ENCODE data around the gene ZBTB44.
"Not testable (repeated sequence)": the region's sequence is repeated elsewhere in the genome, so short reads cannot be mapped to it uniquely, and the experiment has no call there.

The ZBTB44 gene

DNA sequence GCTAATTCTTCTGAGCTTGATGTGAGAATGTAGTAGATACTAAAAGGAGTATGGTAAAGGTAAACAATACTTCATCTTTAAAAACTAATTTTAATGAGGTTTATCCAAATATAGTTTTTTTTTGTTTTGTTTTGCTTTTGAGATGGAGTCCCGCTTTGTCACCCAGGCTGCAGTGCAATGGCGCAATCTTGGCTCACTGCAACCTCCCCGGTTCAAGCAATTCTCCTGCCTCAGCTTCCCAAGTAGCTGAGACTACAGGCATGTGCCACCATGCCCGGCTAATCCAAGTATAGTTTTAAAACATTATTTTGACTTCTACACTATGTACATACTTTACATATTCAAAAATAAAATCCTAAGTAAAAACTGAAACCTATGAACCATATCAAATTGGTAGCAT lies 4.1 kb downstream of the ZBTB44 start:
- DNase-seq: no peak

DNA sequence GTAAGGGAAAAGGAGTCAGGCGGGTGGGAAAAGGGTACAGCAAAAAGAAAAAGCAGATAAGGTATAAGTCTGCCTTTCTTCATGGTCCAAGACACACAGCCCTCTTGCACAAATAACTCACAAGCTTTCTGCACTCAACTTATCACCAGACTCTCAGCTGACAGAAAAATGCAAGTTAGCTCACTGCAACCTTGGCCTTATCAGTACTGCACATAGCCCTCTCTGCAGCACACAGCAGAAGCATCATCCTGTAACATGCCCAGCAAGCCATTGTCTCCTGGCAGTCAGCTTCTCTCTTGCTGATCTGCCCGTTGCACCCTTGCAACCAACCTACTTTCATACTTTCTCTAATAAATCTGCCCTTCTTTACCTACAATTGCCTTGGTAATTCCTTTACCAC lies 5.8 kb downstream of the ZBTB44 start:
- no peak for DNase-seq

DNA sequence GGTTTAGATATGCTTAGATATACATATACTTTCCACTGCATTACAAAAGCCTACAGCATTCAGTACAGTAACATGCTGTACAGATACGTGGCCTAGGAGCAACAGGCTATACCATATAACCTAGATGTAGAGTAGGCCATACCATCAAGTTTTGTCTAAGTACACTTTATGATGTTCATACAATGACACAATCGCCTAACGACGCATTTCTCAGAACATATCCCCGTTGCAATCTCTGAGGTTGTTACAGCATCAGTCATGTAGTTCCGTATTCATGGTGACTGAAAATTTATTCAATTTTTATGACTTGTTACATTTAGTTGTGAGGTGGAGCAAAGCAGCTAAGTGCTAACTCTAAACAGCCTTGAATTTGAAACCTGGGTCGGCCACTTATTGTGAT lies 6.7 kb downstream of the ZBTB44 start:
- DNase-seq: no peak

DNA sequence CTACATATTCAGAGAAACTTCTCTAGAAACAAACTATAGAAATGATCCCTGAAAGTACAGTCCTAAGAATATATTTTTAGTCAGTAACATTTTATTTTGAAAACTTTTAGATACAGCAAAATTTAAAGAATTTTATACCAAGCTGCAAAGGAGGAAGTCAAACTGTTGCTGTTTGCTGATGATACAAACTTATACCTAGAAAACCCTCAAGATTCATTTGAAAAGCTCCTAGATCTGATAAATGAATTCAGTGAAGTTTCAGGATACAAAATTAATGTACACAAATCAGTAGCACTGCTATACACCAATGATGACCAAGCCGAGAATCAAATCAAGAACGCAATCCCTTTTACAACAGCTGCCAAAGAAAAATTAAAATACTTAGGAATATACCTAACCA lies 10.1 kb downstream of the ZBTB44 start:
- no peak for DNase-seq

DNA sequence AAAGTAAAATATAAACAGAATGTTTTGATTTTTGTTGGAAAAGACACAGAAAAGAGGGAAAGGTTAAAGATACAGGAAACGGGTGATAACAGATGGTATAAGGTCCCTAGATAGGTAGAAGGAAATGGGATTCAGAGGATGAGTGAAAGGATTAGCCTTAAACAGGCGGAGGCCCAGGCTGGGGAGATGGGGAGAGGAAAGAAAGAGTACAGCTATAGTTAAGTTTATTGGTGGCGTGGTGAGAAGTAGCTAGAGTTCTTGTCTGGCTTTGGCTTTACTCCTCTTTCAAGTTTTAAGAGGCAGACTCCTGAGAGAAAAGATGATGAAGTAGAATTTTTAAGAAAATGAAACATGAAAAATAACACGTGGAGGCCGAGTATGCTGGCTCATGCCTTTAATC lies 13.7 kb downstream of the ZBTB44 start:
- no peak for DNase-seq

DNA sequence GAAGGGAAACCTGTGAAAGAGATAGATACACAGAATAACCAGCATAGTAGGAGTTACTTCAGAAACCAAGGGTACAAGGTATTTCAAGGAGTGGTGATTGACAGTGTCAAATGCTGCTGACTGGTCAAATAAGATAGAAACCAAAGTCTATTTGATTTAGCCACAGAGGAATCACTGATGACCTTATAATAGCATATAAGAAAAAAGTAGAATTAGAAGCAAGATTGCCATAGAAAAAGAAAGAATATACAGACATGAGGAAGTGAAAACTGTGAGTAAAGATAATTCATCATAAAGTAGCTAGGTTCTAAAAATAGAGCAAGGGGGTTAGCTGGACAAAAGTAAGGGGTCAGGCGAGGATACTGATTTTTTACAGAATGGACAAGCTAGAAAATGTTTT lies 14.2 kb downstream of the ZBTB44 start:
- DNase-seq: no peak

DNA sequence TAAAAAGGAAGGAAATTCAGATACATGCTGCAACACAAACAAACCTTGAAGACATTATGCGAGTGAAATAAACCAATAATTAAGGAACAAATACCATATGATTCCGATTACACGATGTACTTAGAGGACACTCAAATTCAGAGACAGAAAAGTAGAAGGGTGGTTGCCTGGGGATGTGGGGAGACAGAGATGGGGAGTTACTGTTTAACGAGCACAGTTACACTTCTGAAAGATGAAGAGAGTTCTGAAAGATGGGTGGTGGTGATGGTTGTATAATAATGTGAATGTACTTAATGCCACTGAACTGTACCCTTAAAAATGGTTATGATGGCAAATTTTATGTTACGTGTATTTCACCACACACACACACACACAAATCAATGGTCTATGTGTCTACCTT lies 14.7 kb downstream of the ZBTB44 start:
- DNase-seq: no peak

DNA sequence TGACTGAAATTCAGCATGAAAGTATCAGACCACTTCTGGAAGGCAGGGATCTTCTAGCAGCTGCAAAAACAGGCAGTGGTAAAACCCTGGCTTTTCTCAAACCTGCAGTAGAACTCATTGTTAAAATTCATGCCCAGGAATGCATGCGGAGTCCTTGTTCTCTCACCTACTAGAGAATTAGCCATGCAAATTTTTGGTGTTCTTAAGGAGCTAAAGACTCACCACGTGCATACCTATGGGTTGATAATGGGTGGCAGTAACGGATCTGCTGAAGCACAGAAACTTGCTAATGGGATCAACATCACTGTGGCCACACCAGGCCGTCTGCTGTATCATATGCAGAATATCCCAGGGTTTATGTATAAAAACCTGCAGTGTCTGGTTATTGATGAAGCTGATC lies 19.1 kb downstream of the ZBTB44 start:
- no peak for DNase-seq

DNA sequence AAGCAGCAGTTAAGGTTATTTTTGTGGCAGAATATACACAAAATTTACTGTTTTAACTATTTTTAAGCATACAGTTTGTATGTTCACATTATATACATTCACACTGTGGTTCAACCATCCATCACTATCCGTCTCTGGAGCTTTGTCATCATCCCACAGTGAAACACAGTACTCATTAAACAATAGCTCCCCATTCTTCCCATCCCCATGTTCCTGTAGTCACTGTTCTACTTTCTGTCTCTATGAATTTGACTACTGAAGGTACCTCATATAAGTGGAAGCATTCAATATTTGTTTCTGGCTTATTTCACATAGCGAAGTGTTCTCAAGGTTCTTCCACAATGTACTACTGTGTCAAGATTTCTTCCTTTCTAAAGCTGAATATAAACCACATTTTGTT lies 32.6 kb downstream of the ZBTB44 start:
- DNase-seq: no peak

DNA sequence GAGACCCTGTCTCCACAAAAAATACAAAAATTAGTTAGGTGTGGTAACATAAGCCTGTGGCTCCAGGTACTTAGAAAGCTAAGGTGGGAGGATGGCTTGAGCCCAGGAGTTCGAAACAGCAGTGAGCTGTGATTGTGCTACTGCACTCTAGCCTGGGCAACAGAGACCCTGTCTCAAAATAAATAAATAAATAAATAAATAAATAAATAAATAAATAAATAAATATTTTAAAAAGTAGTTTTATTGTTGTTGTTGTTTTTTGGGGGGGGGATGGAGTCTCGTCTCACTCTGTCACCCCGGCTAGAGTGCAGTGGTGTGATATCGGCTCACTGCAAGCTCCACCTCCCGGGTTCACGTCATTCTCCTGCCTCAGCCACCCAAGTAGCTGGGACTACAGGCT lies 33.4 kb downstream of the ZBTB44 start:
- DNase-seq: not testable (repeated sequence)

DNA sequence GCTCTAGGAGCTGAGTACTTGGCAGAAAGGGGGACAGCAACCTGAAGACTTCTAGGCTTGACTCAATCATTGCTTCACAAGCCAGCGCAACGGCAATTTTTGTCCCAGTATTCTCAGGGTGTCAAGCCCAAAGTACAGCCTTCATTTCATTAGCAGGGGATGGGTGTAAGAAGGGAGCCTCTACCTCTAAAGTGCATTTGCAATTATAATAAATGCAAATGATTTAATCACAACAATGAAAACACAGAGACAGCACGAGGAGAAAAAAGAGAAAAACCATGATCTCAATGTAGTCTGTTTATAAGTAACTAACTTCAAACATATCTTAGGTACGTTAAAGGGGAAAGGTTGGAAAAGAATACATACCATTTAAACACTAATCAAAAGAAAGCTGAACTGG lies 34.7 kb downstream of the ZBTB44 start:
- DNase-seq: no peak

DNA sequence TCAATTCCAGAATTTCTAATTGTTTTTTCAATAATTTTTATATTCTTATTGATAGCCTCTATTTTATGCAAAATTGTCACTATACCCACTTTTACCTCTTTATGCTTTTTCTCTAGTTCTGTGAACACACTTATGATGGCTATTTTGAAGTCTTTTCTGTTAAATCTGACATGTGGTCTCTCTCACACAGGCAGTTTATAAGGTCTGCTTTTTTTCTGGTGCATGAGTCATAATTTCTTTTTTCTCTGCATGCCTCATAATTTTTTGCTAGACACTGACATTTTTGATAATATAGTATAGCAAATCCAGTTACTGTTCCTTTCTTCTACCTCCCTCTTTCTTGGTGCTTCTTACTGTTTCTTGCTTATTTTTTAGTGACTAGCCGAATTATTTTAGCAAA lies 36.0 kb downstream of the ZBTB44 start:
- no peak for DNase-seq

DNA sequence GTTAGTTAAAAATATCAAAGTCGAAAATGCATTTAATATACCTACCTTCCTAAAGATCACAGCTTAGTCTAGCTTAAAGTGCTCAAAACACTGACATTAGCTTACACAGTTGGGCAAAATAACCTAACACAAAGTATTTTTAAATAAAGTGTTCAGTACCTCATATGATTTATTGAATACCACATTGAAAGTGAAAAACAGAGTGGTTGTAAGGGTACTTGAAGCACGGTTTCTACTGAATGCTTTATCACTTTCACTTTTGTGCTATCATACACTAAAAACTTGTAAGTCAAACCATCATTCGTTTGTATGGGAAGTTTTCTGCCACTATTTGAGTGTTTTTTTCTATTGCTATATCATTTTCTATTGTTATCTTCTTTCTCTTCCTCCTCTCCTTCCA lies 36.6 kb downstream of the ZBTB44 start:
- DNase-seq: no peak

DNA sequence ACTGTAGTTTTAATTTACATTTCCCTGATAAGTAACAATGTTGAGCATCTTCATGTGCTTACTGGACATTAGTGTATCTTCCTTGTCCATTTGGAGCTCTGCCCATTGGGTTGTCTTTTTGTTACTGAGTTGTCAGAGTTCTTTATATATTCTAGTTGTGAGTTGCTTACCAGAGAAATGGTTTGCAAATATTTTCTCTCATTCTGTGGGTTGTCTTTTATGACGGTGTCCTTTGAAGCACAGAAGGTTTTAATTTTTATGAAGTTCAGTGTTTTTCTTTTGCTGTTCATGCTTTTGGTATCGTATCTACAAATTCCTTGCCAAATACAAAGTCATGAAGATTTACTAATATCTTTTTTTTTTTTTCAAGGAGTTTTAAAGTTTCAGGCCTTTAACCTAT lies 42.4 kb downstream of the ZBTB44 start:
- no peak for DNase-seq

DNA sequence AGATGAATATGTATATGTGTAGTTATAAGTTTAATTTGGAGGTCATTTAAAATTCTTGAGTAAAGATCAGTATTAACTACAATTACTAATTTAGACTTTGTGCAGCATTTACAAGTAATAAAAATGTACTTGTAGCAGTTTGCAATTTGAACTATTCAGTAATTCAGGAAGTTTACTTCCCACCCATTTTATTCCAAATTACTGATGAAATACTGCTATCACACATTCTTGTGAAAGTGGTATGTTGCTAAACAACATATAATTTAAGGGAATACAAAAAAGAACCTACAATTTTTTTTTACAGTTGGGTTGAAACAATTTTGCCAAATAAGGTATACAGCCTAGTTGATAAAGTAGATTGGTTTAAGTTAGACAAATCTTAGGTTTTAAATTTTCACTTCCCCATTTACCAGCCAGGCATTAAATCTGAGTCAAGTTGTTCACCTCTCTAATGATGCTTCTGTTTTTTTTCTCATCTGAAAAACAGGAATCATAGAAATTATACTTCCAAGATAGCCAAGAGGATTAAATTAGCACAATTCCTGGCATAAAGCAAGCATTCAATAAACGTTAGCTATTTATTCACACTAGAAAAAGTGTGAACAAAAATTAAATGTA lies 45.3 kb downstream of the ZBTB44 start:
- DNase-seq: no peak

DNA sequence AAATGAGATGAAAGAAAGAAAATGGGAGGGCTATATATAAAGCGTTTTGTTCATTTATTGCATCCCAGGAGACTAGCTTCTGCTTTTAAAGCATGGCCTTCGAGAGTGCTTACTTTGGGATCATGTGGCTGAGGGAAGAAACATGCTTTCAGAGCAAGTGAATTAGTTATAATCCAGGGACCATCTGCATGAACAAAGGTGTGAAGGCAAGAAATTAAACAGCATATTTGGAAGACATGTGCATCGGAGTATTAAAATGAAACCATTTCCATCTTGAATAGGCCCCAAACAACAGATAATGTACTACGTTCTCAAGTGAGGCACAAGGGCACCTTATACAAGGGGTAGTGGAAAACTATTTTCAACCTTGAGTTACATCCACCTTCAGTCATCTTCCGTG lies 51.4 kb downstream of the ZBTB44 start:
- no peak for DNase-seq

DNA sequence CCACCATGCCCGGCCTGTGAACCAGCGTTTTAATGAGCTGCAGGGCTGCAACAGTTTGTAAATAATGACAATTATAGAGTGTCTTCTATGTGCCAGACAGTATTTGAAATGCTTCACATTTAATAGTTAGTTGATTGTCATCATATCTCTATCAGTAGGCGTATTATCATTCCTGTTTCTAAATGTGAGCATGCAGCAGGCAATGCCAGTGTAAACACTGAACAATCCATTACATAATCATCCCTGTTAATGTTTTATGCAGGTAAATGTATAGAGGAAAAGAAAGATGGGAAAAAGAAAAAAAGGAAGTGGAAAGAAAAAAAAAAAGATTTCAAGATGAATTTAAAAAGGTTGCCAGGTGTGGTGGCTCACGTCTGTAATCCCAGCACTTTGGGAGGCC lies 52.3 kb downstream of the ZBTB44 start:
- no peak for DNase-seq

DNA sequence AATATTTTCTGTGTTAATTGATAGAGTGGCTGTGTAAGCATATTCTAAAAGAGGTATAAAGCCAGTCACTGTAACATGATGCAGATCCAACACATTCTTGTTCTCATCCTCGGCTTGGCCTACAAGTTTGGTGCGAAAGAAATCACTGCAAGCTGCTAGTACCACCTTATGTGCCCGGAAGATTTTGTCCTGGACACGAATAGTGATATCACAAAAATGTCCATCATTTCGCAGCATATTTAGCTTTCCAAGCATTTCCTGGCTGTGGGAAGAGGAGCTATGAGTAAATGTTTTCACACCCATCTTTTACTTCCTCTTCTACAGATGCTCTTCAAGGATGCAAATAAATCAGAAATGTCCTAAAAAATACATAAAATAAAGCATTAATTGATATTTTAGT lies 53.1 kb downstream of the ZBTB44 start:
- no peak for DNase-seq

DNA sequence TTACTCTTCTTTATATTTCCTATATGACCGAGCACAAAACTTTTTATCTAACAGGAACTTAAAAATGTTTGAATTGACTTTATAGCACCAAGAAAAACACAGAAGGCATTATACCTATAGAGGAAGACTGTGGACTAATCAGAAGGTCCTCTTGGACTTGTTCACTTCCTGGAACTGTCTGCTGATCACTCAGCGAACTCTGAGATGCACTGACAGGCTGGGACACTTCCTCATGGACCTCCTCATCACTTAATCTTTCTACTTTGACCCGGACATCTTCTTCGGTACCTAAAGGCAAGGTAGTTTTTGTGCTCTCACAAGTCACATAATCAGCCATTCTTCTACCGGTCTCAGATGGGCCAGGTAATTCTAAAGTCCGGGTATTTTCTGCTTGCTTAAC lies 54.0 kb downstream of the ZBTB44 start:
- no peak for DNase-seq

DNA sequence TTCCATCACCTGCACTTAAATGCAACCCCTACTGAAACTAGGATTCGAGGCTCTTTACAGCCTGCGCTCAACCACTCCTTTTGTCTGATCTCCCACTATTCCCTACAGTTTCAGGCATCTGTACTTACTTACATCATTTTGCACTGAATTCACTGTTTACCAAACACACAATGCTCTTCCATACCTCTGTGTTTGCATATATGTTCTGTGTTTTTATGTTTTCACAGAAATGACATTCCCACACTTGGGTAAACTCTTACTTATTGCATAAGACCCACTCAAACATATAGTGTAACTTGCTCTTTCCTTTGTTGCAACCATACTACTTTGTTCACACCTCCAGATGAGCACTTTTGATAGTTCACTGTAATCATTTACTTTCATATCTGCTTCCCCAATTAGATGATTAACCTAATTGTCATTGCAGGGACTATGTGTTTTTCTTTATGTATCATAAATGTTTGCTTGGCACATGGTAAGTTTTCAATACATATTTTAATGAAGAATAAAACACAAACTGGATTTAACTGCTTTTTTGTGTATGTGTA lies 54.6 kb downstream of the ZBTB44 start:
- DNase-seq: no peak

DNA sequence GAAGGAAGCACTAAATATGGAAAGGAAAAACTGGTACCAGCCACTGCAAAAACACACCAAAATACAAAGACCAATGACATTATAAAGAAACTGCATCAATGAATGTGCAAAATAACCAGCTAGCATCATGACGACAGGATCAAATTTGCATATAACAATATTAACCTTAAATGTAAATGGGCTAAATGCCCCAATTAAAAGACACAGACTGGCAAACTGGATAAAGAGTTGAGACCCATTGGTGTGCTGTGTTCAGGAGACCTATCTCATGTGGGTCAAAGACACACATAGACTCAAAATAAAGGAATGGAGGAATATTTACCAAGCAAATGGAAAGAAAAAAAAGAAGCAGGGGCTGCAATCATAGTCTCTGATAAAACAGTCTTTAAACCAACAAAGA lies 63.0 kb downstream of the ZBTB44 start:
- not testable (repeated sequence) for DNase-seq

DNA sequence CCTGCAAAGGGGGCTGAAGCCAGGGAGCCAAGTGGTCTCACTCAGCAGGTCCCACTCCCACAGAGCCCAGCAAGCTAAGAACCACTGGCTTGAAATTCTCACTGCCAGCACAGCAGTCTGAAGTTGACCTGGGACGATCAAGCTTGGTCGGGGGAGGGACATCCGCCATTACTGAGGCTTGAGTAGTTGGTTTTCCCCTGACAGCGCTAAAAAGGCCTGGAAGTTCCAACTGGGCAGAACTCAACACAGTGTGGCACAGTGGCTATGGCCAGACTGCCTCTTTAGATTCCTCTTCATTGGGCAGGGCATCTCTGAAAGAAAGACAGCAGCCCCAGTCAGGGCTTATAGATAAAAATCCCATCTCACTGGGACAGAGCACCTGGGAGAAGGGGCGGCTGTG lies 64.8 kb downstream of the ZBTB44 start:
- DNase-seq: not testable (repeated sequence)

DNA sequence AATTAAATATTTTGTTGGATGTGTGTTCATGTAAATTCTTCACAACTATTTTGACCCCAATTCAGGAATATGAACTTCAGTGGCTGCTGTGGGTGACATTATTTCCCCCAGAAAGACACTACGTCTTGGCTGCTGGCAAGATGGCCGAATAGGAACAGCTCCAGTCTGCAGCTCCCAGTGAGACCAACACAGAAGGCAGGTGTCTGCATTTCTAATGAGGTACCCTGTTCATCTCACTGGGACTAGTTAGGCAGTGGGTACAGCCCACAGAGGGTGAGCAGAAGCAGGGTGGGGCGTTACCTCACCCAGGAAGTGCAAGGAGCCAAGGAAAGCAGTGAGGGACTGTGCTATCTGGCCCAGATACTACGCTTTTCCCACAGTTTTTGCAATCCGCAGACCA lies 65.3 kb downstream of the ZBTB44 start:
- DNase-seq: no peak

DNA sequence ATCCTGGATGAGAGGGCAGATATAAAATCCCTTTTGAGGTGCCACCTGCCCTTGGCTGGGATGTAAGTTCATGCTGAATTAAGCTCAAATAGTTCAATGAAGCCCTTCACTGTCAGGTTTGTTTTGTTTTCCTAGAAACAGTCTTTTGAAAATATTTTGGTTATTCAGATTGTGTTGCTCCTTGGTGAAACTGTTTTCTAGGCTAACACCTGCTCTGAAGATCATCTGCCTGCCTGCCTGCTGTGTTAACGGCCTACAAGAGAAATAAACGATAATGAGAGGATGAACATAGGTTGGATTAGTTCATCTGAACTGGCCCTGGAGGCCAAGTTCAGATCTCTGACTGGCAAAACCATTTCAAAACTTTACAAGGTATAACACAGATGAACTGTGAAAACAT lies 67.4 kb downstream of the ZBTB44 start:
- no peak for DNase-seq

DNA sequence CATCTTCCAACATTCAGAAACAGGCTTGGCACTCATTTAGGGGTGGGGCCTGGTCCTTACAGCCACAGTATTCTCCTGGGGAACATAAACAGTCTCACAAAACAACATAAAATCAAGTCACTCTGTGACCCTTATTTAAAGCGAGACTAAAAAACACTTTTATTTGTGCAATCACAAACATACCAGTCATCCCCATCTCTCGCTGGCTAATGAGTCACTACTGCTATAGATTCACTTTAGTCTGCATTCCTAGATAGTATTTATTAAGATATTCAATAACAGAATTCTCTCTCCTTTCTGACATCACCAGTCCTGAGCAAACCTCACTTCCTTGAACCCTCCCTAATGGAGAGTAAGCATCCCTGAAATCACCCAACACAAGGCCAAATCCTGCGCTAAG lies 68.0 kb downstream of the ZBTB44 start:
- DNase-seq: no peak

DNA sequence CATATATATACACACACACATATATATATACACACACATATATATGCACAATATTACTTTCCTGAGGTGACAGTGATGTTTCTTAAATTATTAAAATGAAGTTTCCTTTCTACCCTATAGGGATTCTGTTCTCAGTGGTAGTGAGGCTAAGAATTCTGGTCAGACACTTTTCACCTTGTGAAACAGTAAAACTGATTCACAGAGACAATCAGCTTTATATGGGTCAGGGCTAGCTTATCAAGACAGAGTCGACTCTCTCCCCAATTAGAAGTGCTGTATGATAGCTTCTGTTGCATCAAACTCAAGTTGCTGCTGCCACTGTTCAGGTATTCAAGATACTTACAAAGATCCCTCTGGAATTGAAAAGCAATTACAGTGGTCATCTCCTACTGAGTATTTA lies 68.4 kb downstream of the ZBTB44 start:
- DNase-seq: no peak

All from NCI-H1694 (cell line).